ENCODE measurements around the gene EEF1AKMT1. TPM values are rescaled to one million over a fixed set of nuclear protein-coding genes. Genes with fewer than 3 reads are reported as not detected.

EEF1AKMT1 gene
- total RNA-seq, 1 experiment from 2014 or later = 9.8 TPM

DNA sequence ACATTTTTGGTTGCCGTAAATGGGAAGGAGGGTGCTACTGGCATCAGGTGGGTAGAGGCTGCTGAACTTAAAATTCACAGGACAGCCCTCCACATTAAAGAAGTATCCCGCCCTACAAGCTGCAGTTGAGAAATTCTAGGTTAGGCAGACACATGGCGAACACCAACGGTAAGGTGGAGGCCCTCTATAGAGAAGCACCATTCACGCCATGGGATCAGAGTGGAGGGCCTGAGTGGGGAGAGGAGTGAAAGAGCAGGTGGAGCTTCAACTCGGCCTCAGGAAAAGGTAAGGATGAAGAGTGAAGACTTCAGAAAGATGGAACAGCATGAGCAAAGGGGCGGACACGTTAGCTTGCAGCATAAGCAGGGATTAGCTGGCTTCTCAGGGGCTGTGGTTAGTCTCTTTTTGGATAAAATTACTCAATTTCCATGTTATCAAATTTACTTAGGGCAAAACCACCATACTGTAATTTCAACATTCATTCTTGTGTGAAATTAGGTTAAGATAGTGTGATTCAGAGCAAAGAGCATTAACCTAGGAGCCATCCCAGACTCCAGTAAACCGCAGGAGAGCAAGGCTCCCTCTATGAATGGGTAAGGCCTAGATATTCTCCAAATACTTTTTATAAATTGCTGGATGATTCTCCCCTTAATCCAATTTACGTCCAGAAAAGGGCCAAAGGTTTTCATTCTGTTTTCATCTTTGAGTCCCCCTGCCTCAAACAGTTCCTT, 1.2 kb downstream of the EEF1AKMT1 start (continued):
- TF ChIP-seq, protein P1, sequence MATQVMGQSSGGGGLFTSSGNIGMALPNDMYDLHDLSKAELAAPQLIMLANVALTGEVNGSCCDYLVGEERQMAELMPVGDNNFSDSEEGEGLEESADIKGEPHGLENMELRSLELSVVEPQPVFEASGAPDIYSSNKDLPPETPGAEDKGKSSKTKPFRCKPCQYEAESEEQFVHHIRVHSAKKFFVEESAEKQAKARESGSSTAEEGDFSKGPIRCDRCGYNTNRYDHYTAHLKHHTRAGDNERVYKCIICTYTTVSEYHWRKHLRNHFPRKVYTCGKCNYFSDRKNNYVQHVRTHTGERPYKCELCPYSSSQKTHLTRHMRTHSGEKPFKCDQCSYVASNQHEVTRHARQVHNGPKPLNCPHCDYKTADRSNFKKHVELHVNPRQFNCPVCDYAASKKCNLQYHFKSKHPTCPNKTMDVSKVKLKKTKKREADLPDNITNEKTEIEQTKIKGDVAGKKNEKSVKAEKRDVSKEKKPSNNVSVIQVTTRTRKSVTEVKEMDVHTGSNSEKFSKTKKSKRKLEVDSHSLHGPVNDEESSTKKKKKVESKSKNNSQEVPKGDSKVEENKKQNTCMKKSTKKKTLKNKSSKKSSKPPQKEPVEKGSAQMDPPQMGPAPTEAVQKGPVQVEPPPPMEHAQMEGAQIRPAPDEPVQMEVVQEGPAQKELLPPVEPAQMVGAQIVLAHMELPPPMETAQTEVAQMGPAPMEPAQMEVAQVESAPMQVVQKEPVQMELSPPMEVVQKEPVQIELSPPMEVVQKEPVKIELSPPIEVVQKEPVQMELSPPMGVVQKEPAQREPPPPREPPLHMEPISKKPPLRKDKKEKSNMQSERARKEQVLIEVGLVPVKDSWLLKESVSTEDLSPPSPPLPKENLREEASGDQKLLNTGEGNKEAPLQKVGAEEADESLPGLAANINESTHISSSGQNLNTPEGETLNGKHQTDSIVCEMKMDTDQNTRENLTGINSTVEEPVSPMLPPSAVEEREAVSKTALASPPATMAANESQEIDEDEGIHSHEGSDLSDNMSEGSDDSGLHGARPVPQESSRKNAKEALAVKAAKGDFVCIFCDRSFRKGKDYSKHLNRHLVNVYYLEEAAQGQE (IDR thresholded peaks at IDR 0.05; ENCODE audit: low read depth) = no peak
- TF ChIP-seq SRF (IDR thresholded peaks at IDR 0.05; ENCODE audit: low read depth) (no peak), EZH2phosphoT487 (IDR thresholded peaks at IDR 0.05; ENCODE audit: borderline replicate concordance) (no peak), CBX3 (IDR thresholded peaks at IDR 0.05; ENCODE audit: low read depth) (no peak), FOSL1 (IDR thresholded peaks at IDR 0.05; ENCODE audit: low read depth) (no peak), YY1 (IDR thresholded peaks at IDR 0.05; ENCODE audit: extremely low read depth, insufficient replicate concordance, low read depth, low read length) (no peak)
- TF ChIP-seq, protein P2, sequence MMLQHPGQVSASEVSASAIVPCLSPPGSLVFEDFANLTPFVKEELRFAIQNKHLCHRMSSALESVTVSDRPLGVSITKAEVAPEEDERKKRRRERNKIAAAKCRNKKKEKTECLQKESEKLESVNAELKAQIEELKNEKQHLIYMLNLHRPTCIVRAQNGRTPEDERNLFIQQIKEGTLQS (IDR thresholded peaks at IDR 0.05) = no peak

DNA sequence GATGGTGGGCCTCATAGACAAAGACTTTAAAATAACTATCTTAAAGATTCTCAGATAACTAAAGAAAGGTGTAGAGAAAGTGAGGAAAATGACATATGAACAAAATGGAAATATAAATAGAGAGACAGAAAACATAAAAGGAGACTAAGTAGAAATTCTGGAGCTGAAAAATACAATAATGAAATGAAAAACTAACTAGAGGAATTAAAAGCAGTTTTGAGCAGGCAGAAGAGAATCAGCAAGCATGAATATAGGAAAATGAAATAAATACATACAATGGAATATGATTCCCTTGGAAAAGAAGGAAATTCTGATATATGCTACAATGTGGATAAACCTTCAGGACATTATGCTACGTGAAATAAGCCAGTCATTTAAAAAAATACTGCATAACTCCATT, 3.9 kb downstream of the EEF1AKMT1 start:
- ChIA-PET CTCF (no interaction called here), RAD21 (ENCODE audit: low non-redundant PET in 1 of 2, low total read pairs in 2 of 2, uncharacterized antibody in 2 of 2, unreplicated experiment in 2 of 2) (no interaction called here), POLR2A (no interaction called here)
- H3K36me3 ChIP-seq (ENCODE audit: control insufficient read depth in 1 of 2, insufficient read depth in 2 of 2, low read length in 2 of 2) = 0 out of 4 replicates have a peak, but pooled peaks cover 0 to 4% of the 10 kb centered on the region in 2 experiments
- H3K9ac ChIP-seq (ENCODE audit: low read length) = no peak overlapping the region
- H3K9me2 ChIP-seq (ENCODE audit: insufficient read depth) = no peaks in the 10 kb centered on the region
- intact Hi-C loops (cut with micrococcal nuclease) = no loop called here
- no TSS peak for BruUV-seq (replicated peaks)
- H3K9me3 ChIP-seq (ENCODE audit: control insufficient read depth in 1 of 2, insufficient read depth in 1 of 2, low read depth in 1 of 2, low read length in 2 of 2) = 0 out of 4 replicates have a peak, but pooled peaks cover 0 to 4% of the 10 kb centered on the region in 2 experiments
- no peak for DNase-seq (ENCODE audit: low read depth, low spot score)
- ATAC-seq = no peak
- no peak overlapping the region for H3K27ac ChIP-seq (ENCODE audit: low read depth, low read length)
- TF ChIP-seq, protein P1 (IDR thresholded peaks at IDR 0.05; ENCODE audit: low read depth) = no peak
- TF ChIP-seq, protein P3, sequence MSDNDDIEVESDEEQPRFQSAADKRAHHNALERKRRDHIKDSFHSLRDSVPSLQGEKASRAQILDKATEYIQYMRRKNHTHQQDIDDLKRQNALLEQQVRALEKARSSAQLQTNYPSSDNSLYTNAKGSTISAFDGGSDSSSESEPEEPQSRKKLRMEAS (IDR thresholded peaks at IDR 0.05) = no peak
- TF ChIP-seq, protein P4, sequence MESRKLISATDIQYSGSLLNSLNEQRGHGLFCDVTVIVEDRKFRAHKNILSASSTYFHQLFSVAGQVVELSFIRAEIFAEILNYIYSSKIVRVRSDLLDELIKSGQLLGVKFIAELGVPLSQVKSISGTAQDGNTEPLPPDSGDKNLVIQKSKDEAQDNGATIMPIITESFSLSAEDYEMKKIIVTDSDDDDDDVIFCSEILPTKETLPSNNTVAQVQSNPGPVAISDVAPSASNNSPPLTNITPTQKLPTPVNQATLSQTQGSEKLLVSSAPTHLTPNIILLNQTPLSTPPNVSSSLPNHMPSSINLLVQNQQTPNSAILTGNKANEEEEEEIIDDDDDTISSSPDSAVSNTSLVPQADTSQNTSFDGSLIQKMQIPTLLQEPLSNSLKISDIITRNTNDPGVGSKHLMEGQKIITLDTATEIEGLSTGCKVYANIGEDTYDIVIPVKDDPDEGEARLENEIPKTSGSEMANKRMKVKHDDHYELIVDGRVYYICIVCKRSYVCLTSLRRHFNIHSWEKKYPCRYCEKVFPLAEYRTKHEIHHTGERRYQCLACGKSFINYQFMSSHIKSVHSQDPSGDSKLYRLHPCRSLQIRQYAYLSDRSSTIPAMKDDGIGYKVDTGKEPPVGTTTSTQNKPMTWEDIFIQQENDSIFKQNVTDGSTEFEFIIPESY (IDR thresholded peaks at IDR 0.05; ENCODE audit: extremely low read depth, insufficient replicate concordance, low read length) = no peak
- TF ChIP-seq FOSL1 (IDR thresholded peaks at IDR 0.05; ENCODE audit: low read depth) (no peak), JUND (IDR thresholded peaks at IDR 0.05) (no peak), ELF1 (IDR thresholded peaks at IDR 0.05; ENCODE audit: borderline replicate concordance, low read depth) (no peak)
- H2AFZ ChIP-seq (ENCODE audit: low read depth, low read length, poor library complexity, severe bottlenecking) = no peak overlapping the region
- H3K4me3 ChIP-seq (replicated peaks in 1 of 2; ENCODE audit: low read depth in 1 of 2, low read length in 2 of 2) = no peak overlapping the region
- no peak overlapping the region for H3K4me2 ChIP-seq (ENCODE audit: low read length)
- H3K4me1 ChIP-seq (ENCODE audit: control insufficient read depth in 1 of 2, insufficient read depth in 2 of 2, low read length in 2 of 2) = peaks cover 8 to 15% of the 10 kb centered on the region in 2 experiments; a peak in 3 of 4 replicates
- H4K20me1 ChIP-seq (ENCODE audit: insufficient read depth) = no peaks in the 10 kb centered on the region
- H3K79me2 ChIP-seq (ENCODE audit: insufficient read depth, low read length) = peaks cover 25% of the 10 kb centered on the region
- H3K27me3 ChIP-seq (ENCODE audit: insufficient read depth, low read length) = no peaks in the 10 kb centered on the region
